GM18907 (cell line): Measurements from ENCODE around the gene FOLR2.
"Not testable (repeated sequence)": the region's sequence is repeated elsewhere in the genome, so short reads cannot be mapped to it uniquely, and the experiment has no call there.

ENCODE experiments used
- ATAC-seq: cut with Tn5 transposase; IDR thresholded peaks from one replicate; pipeline ENCODE4 v1.9.1; 2021; ENCODE audit warnings: mild to moderate bottlenecking, moderate library complexity; ENCODE audit not compliant: unreplicated experiment

FOLR2 gene

GRCh38 chr11:72266960-72267359, 50.4 kb downstream of the FOLR2 start:
- not testable (repeated sequence) for ATAC-seq

- ATAC-seq, result no peak
These were observed 51.5 kb downstream of the FOLR2 start for GRCh38 chr11:72267956-72268617.
